HL-60 (cell line): ENCODE data around the gene RNF121.
A peak's percentile ranks its signal among the peaks of the same experiment; 100 is the strongest.

ENCODE experiments used
- DNase-seq, 2 experiments: peaks; one replicate each; pipeline ENCODE4 v3.0.0-alpha.2; 2010 to 2020; ENCODE audit warnings: low read depth in 1 of 2, low spot score in 1 of 2
- H3K27ac ChIP-seq: fragments of 250-450 bp; sonication (Bioruptor Pico); replicated peaks from 2 replicates; pipeline ENCODE4 v1.5.1; 2020; ENCODE audit warnings: mild to moderate bottlenecking, moderate library complexity
- H3K27me3 ChIP-seq: fragments of 250-450 bp; sonication (Bioruptor Pico); 2 replicates; pipeline ENCODE4 v1.5.1; 2021; ENCODE audit warnings: mild to moderate bottlenecking, moderate library complexity; ENCODE audit not compliant: insufficient read depth, poor library complexity, severe bottlenecking
- H3K4me3 ChIP-seq: replicated peaks from 2 replicates; pipeline ENCODE4 v1.5.1; 2011; ENCODE audit warnings: mild to moderate bottlenecking, control low read depth, low read length; ENCODE audit not compliant: insufficient read depth
- CTCF ChIP-seq: IDR thresholded peaks from one replicate; pipeline ENCODE4 v1.5.1; 2011; ENCODE audit warnings: low read length, control low read depth, inconsistent platforms; ENCODE audit not compliant: insufficient read depth
- GABPA ChIP-seq: IDR thresholded peaks from 2 replicates; pipeline ENCODE4 v1.6.1; 2012; ENCODE audit warnings: low read depth
- POLR2AphosphoS5 ChIP-seq: IDR thresholded peaks from 2 replicates; pipeline ENCODE4 v1.6.1; 2012; ENCODE audit warnings: low read depth
- REST ChIP-seq: IDR thresholded peaks from 2 replicates; pipeline ENCODE4 v1.6.1; 2012; ENCODE audit warnings: low read depth; ENCODE audit not compliant: insufficient replicate concordance
- SPI1 ChIP-seq: IDR thresholded peaks from 2 replicates; pipeline ENCODE4 v1.6.1; 2012; ENCODE audit warnings: low read depth, mild to moderate bottlenecking, borderline replicate concordance

Gene RNF121

GRCh38 chr11:71927820-71928736, 768 bp upstream of the RNF121 start, which contains the start of gene XNDC1N:
Gene XNDC1N, minus strand, starts transcription at chr11:71928594. Its CDS starts 5,241 bp downstream, at chr11:71923353.
- Histone ChIP-seq H3K27ac (peak within 1 kb of the TSS; percentile 99), H3K27me3 (no peaks in the 10 kb centered on the region), H3K4me3 (peak within 1 kb of the TSS; percentile 99)
- TF ChIP-seq SPI1 (no peak), CTCF (no peak), GABPA (peak; percentile 95), REST (no peak), POLR2AphosphoS5 (peak; percentile 66)
- DNase-seq: peak; percentile 85 to 89

- peak overlapping the region; percentile 99 for H3K4me3 ChIP-seq
- no peak for DNase-seq
- H3K27me3 ChIP-seq: no peaks in the 10 kb centered on the region
- TF ChIP-seq POLR2AphosphoS5 (no peak), CTCF (no peak)
- H3K27ac ChIP-seq: peak overlapping the region; percentile 99
These were observed 645 bp downstream of the RNF121 start for GRCh38 chr11:71929491-71929890.

GRCh38 chr11:71930556-71931244, 1.9 kb downstream of the RNF121 start:
- TF ChIP-seq POLR2AphosphoS5 (no peak), CTCF (no peak), SPI1 (no peak), GABPA (no peak), REST (no peak)
- Histone ChIP-seq H3K27me3 (no peaks in the 10 kb centered on the region), H3K4me3 (no peak overlapping the region), H3K27ac (no peak overlapping the region)
- no peak for DNase-seq
